Measurements from ENCODE around the gene MB21D2. TPM values are rescaled to one million over a fixed set of nuclear protein-coding genes. Genes with fewer than 3 reads are reported as not detected.

Gene MB21D2
- total and polyA plus RNA-seq, 9 donors, result 4.5 to 13.9 (median 6.0) TPM

DNA sequence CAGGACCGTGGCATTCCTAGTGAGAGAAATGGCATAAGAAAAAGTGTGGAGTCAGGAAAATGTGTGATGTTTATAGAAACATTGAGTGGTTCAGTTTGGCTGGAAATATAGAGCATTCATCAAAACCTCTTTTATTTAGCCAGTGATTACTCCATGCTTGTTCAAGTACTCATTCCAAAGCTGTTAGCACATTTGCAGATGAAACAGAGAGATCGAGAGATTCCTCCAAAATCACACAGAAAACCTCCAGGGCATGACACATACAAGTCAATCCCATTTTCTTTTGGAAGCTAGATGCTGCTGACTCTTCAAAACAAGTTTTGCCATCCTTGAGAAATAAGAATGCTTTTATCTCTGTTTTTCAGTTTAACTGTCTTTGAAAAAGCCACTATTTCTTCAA is 11.5 kb upstream of the MB21D2 start:
- H3K4me3 ChIP-seq, result no peak overlapping the region
- H3K9me3 ChIP-seq, result no peaks in the 10 kb centered on the region
- intact Hi-C loops (cut with DNase I), result no loop called here
- H3K27ac ChIP-seq, result no peak overlapping the region
- TF ChIP-seq POLR2A (IDR thresholded peaks at IDR 0.05) (no peak), EP300 (IDR thresholded peaks at IDR 0.05) (no peak)
- TF ChIP-seq, protein P1, sequence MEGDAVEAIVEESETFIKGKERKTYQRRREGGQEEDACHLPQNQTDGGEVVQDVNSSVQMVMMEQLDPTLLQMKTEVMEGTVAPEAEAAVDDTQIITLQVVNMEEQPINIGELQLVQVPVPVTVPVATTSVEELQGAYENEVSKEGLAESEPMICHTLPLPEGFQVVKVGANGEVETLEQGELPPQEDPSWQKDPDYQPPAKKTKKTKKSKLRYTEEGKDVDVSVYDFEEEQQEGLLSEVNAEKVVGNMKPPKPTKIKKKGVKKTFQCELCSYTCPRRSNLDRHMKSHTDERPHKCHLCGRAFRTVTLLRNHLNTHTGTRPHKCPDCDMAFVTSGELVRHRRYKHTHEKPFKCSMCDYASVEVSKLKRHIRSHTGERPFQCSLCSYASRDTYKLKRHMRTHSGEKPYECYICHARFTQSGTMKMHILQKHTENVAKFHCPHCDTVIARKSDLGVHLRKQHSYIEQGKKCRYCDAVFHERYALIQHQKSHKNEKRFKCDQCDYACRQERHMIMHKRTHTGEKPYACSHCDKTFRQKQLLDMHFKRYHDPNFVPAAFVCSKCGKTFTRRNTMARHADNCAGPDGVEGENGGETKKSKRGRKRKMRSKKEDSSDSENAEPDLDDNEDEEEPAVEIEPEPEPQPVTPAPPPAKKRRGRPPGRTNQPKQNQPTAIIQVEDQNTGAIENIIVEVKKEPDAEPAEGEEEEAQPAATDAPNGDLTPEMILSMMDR (IDR thresholded peaks at IDR 0.05), result no peak
- no peaks in the 10 kb centered on the region for H3K36me3 ChIP-seq
- no peaks in the 10 kb centered on the region for H3K27me3 ChIP-seq
- no peak for DNase-seq
- no peaks in the 10 kb centered on the region for H3K4me1 ChIP-seq (ENCODE audit: insufficient read depth)
- 57 to 77% (median 65%) methylated on average over 2 of the region's 2 CpGs for WGBS, 3 donors

DNA sequence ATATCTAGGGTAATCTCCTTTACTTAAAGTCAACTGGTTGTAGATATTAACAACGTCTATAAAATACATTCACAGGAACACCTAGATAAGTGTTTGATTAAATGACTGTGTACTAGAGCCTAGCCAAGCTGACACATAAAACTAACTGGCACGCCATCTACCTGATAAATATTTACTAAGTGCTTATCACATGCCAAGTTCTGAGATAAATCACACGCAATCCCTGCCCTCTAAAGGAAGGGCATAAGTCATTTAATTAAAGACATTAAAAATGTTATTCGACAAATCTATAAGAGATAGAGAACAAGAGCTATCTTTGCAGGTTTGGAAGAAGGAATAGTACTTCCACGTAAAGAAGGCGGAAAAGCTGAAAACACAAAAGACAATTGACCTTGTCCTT is 11.1 kb upstream of the MB21D2 start:
- no peak for DNase-seq
- H3K4me1 ChIP-seq (ENCODE audit: insufficient read depth), result no peaks in the 10 kb centered on the region
- TF ChIP-seq POLR2A (IDR thresholded peaks at IDR 0.05) (no peak), EP300 (IDR thresholded peaks at IDR 0.05) (no peak)
- TF ChIP-seq, protein P1 (IDR thresholded peaks at IDR 0.05), result no peak
- no peak overlapping the region for H3K4me3 ChIP-seq
- no peak overlapping the region for H3K27ac ChIP-seq
- no peaks in the 10 kb centered on the region for H3K36me3 ChIP-seq
- WGBS, 3 donors, result 64 to 84% (median 81%) methylated on average over 6 of the region's 6 CpGs
- intact Hi-C loops (cut with DNase I), result no loop called here
- no peaks in the 10 kb centered on the region for H3K9me3 ChIP-seq
- no peaks in the 10 kb centered on the region for H3K27me3 ChIP-seq

DNA sequence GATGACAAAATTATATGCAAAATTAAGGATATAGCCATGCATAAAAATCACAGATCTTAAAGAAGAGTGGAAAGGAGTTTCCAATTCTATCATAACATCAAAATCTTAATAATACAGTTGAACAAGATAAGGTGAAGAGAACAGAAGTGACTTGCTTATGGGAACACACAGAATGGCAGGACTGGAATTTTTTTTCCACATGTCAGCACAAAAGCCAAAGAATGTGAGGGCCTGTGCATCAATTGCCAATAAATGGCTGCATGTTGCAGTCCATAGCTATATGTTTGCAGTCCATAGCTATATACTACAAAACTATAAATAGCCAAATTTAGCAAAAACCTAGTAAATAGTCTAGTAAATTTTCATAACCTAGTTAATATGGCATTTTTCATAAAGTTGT is 10.4 kb upstream of the MB21D2 start:
- no peak for DNase-seq
- Histone ChIP-seq H3K9me3 (no peaks in the 10 kb centered on the region), H3K4me3 (no peak overlapping the region), H3K36me3 (no peaks in the 10 kb centered on the region), H3K27me3 (no peaks in the 10 kb centered on the region), H3K27ac (no peak overlapping the region), H3K4me1 (ENCODE audit: insufficient read depth) (no peaks in the 10 kb centered on the region)
- no peak for TF ChIP-seq POLR2A (IDR thresholded peaks at IDR 0.05)
- TF ChIP-seq, protein P1 (IDR thresholded peaks at IDR 0.05), result no peak
- intact Hi-C loops (cut with DNase I), result no loop called here

DNA sequence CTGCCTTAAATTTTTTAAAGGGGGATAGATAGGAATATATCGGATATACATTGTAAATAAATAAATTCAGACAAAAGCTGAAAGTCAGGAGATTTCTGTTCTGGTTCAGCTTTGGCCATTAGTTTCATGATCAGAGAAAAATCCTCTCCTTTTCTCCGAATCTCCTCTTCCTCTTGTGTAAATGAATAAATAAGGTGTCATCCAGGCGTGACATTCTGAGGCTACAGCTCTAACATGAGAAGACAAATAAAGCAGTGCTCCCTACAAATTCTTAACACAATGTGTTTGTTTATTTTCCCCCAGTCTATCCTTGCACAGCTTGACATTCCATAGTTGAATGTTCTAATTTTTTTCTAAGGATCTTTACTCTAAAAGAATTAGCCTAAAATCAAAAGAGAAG is 9.4 kb upstream of the MB21D2 start:
- Histone ChIP-seq H3K27ac (no peak overlapping the region), H3K27me3 (no peaks in the 10 kb centered on the region), H3K4me1 (ENCODE audit: insufficient read depth) (no peaks in the 10 kb centered on the region), H3K9me3 (no peaks in the 10 kb centered on the region), H3K36me3 (no peaks in the 10 kb centered on the region), H3K4me3 (no peak overlapping the region)
- DNase-seq, result no peak
- TF ChIP-seq POLR2A (IDR thresholded peaks at IDR 0.05), result no peak
- TF ChIP-seq EP300 (IDR thresholded peaks at IDR 0.05), result no peak
- TF ChIP-seq, protein P1 (IDR thresholded peaks at IDR 0.05), result no peak
- 87 to 93% (median 89%) methylated on average over 3 of the region's 3 CpGs for WGBS, 3 donors
- intact Hi-C loops (cut with DNase I), result no loop called here

DNA sequence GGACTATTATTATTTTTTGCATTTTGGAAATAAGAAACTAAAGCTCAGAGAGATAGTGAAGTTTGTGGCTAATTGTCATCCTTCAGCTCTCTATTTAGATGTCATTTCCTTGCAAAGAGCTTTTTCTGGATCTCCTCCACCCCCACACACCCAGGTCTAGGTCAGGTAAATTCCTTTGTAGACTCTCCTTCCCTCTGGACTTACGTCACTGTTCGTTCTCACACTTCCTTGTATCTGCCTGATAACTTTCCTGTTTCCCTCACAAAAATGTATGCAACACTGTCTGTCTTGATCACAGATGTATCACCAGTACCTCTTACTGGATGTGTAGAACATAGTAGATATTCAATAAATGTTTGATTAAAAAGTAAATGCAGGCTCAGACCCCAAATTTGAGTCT is 6.1 kb upstream of the MB21D2 start:
- TF ChIP-seq EP300 (IDR thresholded peaks at IDR 0.05) (no peak), POLR2A (IDR thresholded peaks at IDR 0.05) (no peak)
- TF ChIP-seq, protein P1 (IDR thresholded peaks at IDR 0.05), result no peak

More for the DNA sequence above, 6.1 kb upstream of the MB21D2 start:
- Histone ChIP-seq H3K4me1 (ENCODE audit: insufficient read depth) (peaks cover 2% of the 10 kb centered on the region), H3K27ac (no peak overlapping the region), H3K36me3 (no peaks in the 10 kb centered on the region), H3K27me3 (no peaks in the 10 kb centered on the region), H3K9me3 (no peaks in the 10 kb centered on the region), H3K4me3 (no peak overlapping the region)
- no peak for DNase-seq
- intact Hi-C loops (cut with DNase I), result no loop called here
- WGBS, 3 donors, result 84 to 93% (median 88%) methylated on average over 2 of the region's 2 CpGs
